ENCODE results near the gene GRM3.
"Not testable (repeated sequence)": the region's sequence is repeated elsewhere in the genome, so short reads cannot be mapped to it uniquely, and the experiment has no call there.

The GRM3 gene

DNA sequence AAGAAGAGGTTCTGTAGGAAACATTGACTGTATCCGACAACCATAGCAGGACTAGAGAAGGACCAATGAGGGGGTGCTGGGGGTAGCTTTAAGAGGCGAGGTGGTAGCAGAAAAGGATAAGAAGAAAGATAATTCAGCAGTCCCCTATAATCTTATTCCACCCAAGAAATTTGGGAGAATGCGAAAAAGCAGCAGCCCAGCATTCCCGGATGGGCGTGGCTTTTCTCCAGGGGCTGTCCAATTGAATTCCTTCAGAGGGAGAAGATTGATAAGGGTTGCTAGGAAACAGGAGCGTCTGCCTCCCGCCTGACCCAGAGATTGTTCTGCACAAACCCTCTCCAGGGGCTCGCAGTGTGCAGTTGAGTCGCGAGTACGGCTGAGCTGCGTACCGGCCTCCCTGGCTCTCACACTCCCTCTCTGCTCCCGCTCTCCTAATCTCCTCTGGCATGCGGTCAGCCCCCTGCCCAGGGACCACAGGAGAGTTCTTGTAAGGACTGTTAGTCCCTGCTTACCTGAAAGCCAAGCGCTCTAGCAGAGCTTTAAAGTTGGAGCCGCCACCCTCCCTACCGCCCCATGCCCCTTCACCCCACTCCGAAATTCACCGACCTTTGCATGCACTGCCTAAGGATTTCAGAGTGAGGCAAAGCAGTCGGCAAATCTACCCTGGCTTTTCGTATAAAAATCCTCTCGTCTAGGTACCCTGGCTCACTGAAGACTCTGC lies at the start of gene GRM3:
TSS of gene GRM3 (plus strand) at position 349 of the 721 bp plus-strand sequence. CDS start 121,237 bp downstream, outside the sequence.
- H3K79me2 ChIP-seq (ENCODE audit: insufficient read depth, low read depth): no peaks in the 10 kb centered on the region
- no peak within 1 kb of the TSS for H3K4me2 ChIP-seq
- no peaks in the 10 kb centered on the region for H4K20me1 ChIP-seq (ENCODE audit: insufficient read depth)
- no peak within 1 kb of the TSS for H2AFZ ChIP-seq (ENCODE audit: low read depth)
- H3K9ac ChIP-seq: no peak within 1 kb of the TSS
- no peaks in the 10 kb centered on the region for H3K27me3 ChIP-seq (ENCODE audit: insufficient read depth, low read depth)
- no peak within 1 kb of the TSS for H3K4me3 ChIP-seq (IDR thresholded peaks at IDR 0.05; ENCODE audit: insufficient read depth, low read depth, low read length)
- TF ChIP-seq, protein P1, sequence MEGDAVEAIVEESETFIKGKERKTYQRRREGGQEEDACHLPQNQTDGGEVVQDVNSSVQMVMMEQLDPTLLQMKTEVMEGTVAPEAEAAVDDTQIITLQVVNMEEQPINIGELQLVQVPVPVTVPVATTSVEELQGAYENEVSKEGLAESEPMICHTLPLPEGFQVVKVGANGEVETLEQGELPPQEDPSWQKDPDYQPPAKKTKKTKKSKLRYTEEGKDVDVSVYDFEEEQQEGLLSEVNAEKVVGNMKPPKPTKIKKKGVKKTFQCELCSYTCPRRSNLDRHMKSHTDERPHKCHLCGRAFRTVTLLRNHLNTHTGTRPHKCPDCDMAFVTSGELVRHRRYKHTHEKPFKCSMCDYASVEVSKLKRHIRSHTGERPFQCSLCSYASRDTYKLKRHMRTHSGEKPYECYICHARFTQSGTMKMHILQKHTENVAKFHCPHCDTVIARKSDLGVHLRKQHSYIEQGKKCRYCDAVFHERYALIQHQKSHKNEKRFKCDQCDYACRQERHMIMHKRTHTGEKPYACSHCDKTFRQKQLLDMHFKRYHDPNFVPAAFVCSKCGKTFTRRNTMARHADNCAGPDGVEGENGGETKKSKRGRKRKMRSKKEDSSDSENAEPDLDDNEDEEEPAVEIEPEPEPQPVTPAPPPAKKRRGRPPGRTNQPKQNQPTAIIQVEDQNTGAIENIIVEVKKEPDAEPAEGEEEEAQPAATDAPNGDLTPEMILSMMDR (conservative IDR thresholded peaks at IDR 0.05; ENCODE audit: low read depth, low read length): no peak
- no peak within 1 kb of the TSS for H3K27ac ChIP-seq
- H3K36me3 ChIP-seq (ENCODE audit: insufficient read depth): no peaks in the 10 kb centered on the region
- H3K4me1 ChIP-seq (ENCODE audit: low read depth, poor library complexity, severe bottlenecking): no peaks in the 10 kb centered on the region

DNA sequence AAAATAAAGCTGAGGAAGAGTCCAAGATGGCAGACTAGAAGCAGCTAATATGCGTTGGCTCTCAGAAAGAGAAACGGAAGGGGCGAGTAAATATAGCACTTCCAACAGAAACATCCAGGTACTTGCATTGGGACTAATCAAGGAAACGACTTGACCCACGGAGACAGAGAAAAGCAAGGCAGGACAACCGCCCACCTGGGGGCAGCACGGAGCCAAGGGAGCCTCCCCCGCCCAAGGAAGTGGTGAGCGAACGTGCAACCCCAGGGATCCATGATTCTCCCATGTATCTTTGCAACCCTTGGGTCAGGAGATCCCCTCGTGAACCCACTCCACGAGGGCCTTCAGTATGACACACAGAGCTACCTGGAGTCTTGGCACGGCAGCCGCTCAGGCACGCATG lies 45.4 kb upstream of the GRM3 start:
- H3K36me3 ChIP-seq (ENCODE audit: insufficient read depth): no peaks in the 10 kb centered on the region
- no peak overlapping the region for H2AFZ ChIP-seq (ENCODE audit: low read depth)
- no peak overlapping the region for H3K4me2 ChIP-seq

DNA sequence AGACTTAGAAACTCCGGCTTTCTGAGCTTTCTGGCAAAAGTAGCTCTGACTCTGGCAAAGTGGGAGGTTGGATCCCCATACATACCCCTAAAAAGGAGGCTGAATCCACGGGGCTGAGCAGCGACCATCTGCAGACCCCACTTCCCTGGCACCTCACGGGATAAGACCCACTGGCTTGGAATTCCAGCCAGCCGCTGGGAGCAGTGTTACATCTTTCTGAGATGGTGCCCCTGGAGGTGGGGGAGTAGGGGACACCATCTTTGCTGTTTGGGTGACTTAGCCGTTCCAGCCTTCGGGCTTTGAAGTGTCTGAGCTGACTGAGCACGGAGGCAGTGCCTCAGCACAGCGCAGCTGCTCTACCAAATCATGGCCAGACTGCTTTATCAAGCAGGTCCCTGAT lies 45.0 kb upstream of the GRM3 start:
- Histone ChIP-seq H3K36me3 (ENCODE audit: insufficient read depth) (no peaks in the 10 kb centered on the region), H2AFZ (ENCODE audit: low read depth) (no peak overlapping the region), H3K4me1 (ENCODE audit: low read depth, poor library complexity, severe bottlenecking) (no peaks in the 10 kb centered on the region), H3K27me3 (ENCODE audit: insufficient read depth, low read depth) (no peaks in the 10 kb centered on the region), H3K27ac (no peak overlapping the region), H3K79me2 (ENCODE audit: insufficient read depth, low read depth) (no peaks in the 10 kb centered on the region), H3K4me2 (no peak overlapping the region), H3K4me3 (IDR thresholded peaks at IDR 0.05; ENCODE audit: insufficient read depth, low read depth, low read length) (no peak overlapping the region), H3K9ac (no peak overlapping the region), H4K20me1 (ENCODE audit: insufficient read depth) (no peaks in the 10 kb centered on the region)
- TF ChIP-seq, protein P1 (conservative IDR thresholded peaks at IDR 0.05; ENCODE audit: low read depth, low read length): no peak

More for the DNA sequence above, 45.4 kb upstream of the GRM3 start:
- Histone ChIP-seq H4K20me1 (ENCODE audit: insufficient read depth) (no peaks in the 10 kb centered on the region), H3K79me2 (ENCODE audit: insufficient read depth, low read depth) (no peaks in the 10 kb centered on the region), H3K9ac (no peak overlapping the region), H3K27me3 (ENCODE audit: insufficient read depth, low read depth) (no peaks in the 10 kb centered on the region), H3K27ac (no peak overlapping the region), H3K4me1 (ENCODE audit: low read depth, poor library complexity, severe bottlenecking) (no peaks in the 10 kb centered on the region), H3K4me3 (IDR thresholded peaks at IDR 0.05; ENCODE audit: insufficient read depth, low read depth, low read length) (no peak overlapping the region)
- TF ChIP-seq, protein P1 (conservative IDR thresholded peaks at IDR 0.05; ENCODE audit: low read depth, low read length): no peak

DNA sequence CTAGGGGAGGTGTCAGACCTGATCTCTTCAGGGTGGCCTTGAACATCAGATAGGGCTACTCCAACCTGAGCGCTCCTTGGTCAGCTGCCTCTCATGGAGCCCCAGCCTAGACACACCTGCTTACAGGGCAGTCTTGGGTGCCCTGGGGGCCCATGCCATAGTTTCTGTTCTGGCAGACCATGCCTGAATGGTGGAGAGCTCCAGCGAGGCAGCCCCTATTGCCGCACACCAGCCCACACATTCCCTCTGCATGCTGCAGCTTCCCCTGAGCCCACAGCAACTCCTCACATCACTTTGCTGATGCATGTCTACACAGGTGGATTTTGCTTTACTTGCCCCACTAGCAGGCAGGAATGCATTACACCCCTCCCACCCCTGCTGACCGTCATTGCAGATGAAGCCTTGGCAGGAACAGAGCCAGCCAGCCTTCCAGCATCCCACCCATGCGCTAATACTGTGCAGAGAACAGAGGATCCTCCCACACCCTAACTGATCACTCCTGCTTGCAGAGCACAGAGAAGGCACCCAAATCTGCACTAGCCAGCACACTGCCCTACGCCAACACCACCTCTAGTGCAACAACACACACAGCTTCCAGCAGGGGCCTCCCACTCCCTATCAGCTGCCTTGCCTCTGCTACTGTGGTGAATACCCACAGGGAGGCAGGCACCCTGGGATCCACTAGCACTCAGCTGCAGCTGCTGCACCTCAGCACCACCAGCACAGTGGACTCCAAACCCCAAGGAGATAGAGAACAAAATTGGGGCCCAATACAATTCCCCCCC lies 43.0 kb upstream of the GRM3 start:
- Histone ChIP-seq H3K9ac (no peak overlapping the region), H3K4me3 (IDR thresholded peaks at IDR 0.05; ENCODE audit: insufficient read depth, low read depth, low read length) (no peak overlapping the region), H3K36me3 (ENCODE audit: insufficient read depth) (no peaks in the 10 kb centered on the region), H3K4me1 (ENCODE audit: low read depth, poor library complexity, severe bottlenecking) (no peaks in the 10 kb centered on the region), H2AFZ (ENCODE audit: low read depth) (no peak overlapping the region), H3K79me2 (ENCODE audit: insufficient read depth, low read depth) (no peaks in the 10 kb centered on the region), H4K20me1 (ENCODE audit: insufficient read depth) (no peaks in the 10 kb centered on the region), H3K27ac (no peak overlapping the region), H3K4me2 (no peak overlapping the region), H3K27me3 (ENCODE audit: insufficient read depth, low read depth) (no peaks in the 10 kb centered on the region)
- TF ChIP-seq, protein P1 (conservative IDR thresholded peaks at IDR 0.05; ENCODE audit: low read depth, low read length): no peak

DNA sequence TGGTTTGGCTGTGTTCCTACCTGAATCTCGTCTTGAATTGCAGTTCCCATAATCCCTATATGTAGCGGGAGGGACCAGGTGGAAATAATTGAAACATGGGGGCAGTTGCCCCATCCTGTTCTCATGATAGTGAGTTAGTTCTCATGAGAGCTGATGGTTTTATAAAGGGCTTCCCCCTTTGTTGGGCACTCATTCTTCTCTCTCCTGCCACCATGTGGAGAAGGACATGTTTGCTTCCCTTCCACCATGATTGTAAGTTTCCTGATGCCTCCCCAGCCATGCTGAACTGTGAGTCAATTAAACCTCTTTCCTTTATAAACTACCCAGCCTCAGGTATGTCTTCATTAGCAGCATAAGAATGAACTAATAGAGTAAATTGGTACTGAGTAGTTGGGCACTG lies 28.0 kb upstream of the GRM3 start:
- not testable (repeated sequence) for H3K27me3 ChIP-seq (ENCODE audit: insufficient read depth, low read depth); H3K27ac ChIP-seq; H3K36me3 ChIP-seq (ENCODE audit: insufficient read depth); H3K4me3 ChIP-seq (IDR thresholded peaks at IDR 0.05; ENCODE audit: insufficient read depth, low read depth, low read length); H3K4me1 ChIP-seq (ENCODE audit: low read depth, poor library complexity, severe bottlenecking); H3K79me2 ChIP-seq (ENCODE audit: insufficient read depth, low read depth); H3K4me2 ChIP-seq; H3K9ac ChIP-seq; H4K20me1 ChIP-seq (ENCODE audit: insufficient read depth); H2AFZ ChIP-seq (ENCODE audit: low read depth)
